AG09309 (cell line): ENCODE measurements around the gene PAPLN.

ENCODE experiments used
- DNase-seq: peaks from one replicate; pipeline ENCODE4 v3.0.0-alpha.2; 2010; ENCODE audit warnings: low read depth
- H3K4me3 ChIP-seq: 2 replicates; pipeline ENCODE4 v1.5.1; 2011; ENCODE audit warnings: mild to moderate bottlenecking, low read depth, low read length, moderate library complexity; ENCODE audit not compliant: control insufficient read depth
- TF ChIP-seq, protein P1 (sequence below): IDR thresholded peaks from 2 replicates; pipeline ENCODE4 v1.5.1; 2011; ENCODE audit warnings: mild to moderate bottlenecking, low read depth, low read length, inconsistent platforms; ENCODE audit not compliant: insufficient read depth, control insufficient read depth; ENCODE audit errors: missing control alignments

The PAPLN gene

DNA sequence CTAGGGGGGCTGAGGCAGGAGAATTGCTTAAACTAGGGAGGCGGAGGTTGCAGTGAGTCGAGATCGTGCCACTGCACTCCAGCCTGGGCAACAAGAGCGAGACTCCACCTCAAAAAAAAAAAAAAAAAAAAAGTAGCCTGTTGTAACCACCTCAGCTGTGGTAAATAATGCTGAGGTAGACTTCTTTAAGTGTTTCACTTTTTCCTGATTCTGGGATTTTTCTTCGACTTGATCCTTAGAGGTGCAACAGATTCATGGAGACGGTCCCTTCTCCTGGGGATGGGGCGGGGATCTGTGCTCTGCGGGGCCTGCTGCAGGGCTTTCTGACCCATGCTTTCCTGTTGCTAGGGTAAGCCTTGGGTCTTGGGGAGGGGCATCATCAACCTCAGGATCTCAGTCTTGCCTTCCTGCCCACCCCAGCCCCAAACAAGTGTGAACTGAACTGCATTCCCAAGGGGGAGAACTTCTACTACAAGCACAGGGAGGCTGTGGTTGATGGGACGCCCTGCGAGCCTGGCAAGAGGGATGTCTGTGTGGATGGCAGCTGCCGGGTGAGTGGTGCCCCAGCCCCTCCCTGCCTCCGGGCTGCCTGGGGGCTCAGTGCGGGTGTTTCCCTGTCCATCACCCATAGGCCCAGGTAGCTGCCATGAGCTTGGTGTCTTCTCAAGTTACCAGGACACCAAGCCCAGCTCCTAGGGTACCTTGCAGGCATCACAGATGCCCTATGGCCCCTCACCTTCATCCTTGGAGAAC, 12.4 kb downstream of the PAPLN start:
- H3K4me3 ChIP-seq: no peak overlapping the region
- no peak for DNase-seq
- TF ChIP-seq, protein P1, sequence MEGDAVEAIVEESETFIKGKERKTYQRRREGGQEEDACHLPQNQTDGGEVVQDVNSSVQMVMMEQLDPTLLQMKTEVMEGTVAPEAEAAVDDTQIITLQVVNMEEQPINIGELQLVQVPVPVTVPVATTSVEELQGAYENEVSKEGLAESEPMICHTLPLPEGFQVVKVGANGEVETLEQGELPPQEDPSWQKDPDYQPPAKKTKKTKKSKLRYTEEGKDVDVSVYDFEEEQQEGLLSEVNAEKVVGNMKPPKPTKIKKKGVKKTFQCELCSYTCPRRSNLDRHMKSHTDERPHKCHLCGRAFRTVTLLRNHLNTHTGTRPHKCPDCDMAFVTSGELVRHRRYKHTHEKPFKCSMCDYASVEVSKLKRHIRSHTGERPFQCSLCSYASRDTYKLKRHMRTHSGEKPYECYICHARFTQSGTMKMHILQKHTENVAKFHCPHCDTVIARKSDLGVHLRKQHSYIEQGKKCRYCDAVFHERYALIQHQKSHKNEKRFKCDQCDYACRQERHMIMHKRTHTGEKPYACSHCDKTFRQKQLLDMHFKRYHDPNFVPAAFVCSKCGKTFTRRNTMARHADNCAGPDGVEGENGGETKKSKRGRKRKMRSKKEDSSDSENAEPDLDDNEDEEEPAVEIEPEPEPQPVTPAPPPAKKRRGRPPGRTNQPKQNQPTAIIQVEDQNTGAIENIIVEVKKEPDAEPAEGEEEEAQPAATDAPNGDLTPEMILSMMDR: no peak

DNA sequence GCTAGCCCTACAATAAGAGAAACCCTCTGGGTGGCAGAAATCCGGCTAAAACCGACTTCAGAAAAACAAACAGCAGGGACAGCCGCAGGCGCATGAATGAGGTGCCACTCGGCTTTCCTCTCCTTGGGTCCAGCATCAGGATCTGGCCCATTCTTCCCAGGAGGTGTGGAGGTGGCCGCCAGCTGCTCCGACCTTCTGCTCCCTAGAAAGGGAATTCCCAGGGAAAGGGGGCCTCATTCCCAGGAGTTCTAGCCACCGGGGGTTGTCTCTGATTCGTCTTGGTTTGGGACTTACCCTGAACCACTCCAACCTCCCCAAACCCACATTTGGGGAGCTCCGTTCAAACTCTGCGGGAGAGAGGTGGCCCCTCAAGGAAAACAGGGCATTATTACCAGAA, 13.0 kb downstream of the PAPLN start:
- H3K4me3 ChIP-seq: no peak overlapping the region
- TF ChIP-seq, protein P1: no peak
- no peak for DNase-seq

DNA sequence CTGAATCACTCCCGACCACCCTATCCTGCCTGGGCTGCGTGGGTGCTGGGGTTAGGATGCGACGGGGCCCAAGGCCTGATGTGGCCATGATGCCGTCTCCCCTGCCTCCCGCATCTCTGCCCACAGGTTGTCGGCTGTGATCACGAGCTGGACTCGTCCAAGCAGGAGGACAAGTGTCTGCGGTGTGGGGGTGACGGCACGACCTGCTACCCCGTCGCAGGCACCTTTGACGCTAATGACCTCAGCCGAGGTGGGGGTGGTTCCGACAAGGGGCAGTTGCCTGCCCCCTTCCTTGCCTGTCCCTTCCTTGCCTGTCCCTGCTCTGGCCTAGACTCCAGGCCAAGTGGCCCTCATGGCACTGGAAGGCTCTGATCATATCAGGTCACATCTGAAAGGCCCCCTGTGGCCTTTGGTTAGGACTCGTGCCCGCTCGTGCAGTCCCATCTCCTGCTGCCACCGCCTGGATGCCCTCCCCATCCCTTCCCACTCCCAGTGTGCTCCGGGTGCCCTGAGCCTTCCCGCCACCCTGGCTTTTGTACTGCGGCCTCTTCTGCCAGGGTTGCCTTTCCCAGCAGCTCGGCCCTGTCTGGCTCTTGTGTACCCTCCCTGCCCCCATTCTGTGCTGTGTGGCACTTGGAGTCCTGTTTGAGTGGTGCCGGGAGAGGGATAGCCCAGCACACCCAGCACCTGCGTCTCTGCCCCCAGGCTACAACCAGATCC, 13.6 kb downstream of the PAPLN start:
- no peak for DNase-seq
- H3K4me3 ChIP-seq: no peak overlapping the region
- TF ChIP-seq, protein P1: no peak

DNA sequence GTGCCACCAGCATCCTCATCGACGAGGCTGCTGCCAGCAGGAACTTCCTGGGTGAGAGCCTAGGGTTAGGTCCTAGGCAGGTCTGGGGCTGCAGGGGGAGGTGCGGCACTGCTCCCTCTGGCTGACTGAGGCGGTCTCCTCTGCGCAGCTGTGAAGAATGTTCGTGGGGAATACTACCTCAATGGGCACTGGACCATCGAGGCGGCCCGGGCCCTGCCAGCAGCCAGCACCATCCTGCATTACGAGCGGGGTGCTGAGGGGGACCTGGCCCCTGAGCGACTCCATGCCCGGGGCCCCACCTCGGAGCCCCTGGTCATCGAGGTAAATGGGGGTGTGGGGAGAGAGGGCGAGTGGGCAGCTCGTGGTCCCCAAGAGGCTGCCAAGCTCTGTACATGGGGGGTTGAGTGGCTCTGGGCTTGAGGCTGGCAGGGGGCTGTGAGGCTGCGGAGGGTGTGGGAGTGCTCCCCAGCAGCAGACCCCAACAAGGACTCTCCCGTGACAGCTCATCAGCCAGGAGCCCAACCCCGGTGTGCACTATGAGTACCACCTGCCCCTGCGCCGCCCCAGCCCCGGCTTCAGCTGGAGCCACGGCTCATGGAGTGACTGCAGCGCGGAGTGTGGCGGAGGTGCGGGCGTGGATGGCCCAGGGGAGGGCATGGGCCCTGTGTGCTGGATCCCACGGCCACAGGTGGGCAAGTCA, 14.4 kb downstream of the PAPLN start:
- no peak overlapping the region for H3K4me3 ChIP-seq
- no peak for DNase-seq
- TF ChIP-seq, protein P1: no peak

DNA sequence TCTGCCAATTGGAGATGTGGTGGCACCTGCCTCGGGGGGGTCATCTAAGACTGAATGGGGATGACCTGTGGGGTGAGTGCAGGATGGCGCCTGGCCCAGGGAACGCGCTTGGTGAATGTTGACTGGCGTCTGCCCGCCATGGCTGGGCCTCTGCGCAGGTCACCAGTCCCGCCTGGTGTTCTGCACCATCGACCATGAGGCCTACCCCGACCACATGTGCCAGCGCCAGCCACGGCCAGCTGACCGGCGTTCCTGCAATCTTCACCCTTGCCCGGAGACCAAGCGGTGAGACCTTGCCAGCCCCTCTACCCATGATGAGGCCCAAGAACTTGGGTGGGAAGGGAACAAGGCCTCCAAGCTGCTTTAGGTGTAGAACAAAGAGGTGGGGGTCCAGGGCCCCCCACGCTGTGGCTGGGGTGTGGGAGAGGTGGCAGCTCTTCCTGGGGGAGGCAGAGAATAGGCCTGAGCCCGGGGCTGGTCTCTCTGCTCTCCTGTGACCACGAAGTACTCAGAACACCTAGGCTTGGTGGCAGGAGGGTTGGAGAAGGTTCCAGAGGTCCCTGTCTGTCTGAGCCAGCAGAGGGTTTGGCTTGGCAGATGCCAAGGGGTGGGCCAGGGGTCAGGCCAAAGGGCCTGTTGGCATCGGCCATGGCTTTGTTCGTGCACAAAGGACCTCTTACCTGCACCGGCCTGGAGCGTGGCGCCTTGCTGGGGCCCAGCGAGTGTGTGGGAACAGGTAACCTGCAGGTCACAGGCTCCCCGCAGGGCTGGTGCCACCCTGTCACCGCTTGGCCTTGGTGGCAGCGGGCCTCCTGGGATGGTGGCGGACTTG, 15.4 kb downstream of the PAPLN start:
- no peak for DNase-seq
- TF ChIP-seq, protein P1: no peak
- no peak overlapping the region for H3K4me3 ChIP-seq

DNA sequence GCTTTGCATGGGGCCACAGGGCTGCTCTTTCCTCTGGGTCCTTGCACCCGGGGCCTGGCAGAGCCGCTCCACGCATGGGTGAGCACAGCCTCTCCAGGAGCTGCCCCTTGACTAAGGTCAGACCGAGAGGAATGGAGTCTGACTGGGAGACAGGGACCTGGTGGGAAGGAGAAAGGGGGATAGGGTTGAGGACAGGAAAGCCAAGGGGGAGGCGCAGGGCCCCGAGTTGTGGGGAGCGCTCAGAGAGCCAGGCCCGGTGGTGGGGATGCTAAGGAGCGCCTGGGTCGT, 16.0 kb downstream of the PAPLN start:
- DNase-seq: no peak
- no peak overlapping the region for H3K4me3 ChIP-seq
- TF ChIP-seq, protein P1: no peak
